Brain microvascular endothelial cell (primary cell): ENCODE data around the gene C1QTNF8.

ENCODE experiments used
- DNase-seq: peaks from one replicate; pipeline ENCODE4 v3.0.0-alpha.2; 2020
- H3K27ac ChIP-seq: fragments of 250-450 bp; sonication (Bioruptor Pico); 2 replicates; pipeline ENCODE4 v1.5.1; 2020; ENCODE audit warnings: mild to moderate bottlenecking, moderate library complexity
- H3K27me3 ChIP-seq: fragments of 250-450 bp; sonication (Bioruptor Pico); replicated peaks from 2 replicates; pipeline ENCODE4 v1.5.1; 2020; ENCODE audit warnings: mild to moderate bottlenecking
- H3K36me3 ChIP-seq: fragments of 250-450 bp; sonication (Bioruptor Pico); replicated peaks from 2 replicates; pipeline ENCODE4 v1.5.1; 2020; ENCODE audit warnings: mild to moderate bottlenecking
- H3K4me3 ChIP-seq: 2 replicates; pipeline ENCODE4 v1.5.1; 2011; ENCODE audit warnings: low read depth, mild to moderate bottlenecking, control low read depth, low read length, moderate library complexity
- CTCF ChIP-seq: IDR thresholded peaks from 2 replicates; pipeline ENCODE4 v1.5.1; 2011; ENCODE audit warnings: low read depth, mild to moderate bottlenecking, moderate library complexity, low read length, control low read depth, inconsistent platforms; ENCODE audit errors: missing control alignments
- in situ Hi-C: cut with HindIII; loops from 2 replicates; pipeline ENCODE4 v1.10.0; 2017; ENCODE audit warnings: low sequenced_read_pairs, low pct_ligation_motif_present

C1QTNF8 gene

GRCh38 chr16:1049976-1050247 lies 46.1 kb downstream of the C1QTNF8 start:
- no peak for DNase-seq
- H3K27me3 ChIP-seq = peaks cover 2% of the 10 kb centered on the region
- H3K27ac ChIP-seq = no peak overlapping the region
- no peak overlapping the region for H3K4me3 ChIP-seq
- TF ChIP-seq CTCF = no peak
- in situ Hi-C loops = no loop called here
- no peaks in the 10 kb centered on the region for H3K36me3 ChIP-seq

- H3K27ac ChIP-seq = no peak overlapping the region
- no peak overlapping the region for H3K4me3 ChIP-seq
- no peaks in the 10 kb centered on the region for H3K36me3 ChIP-seq
- in situ Hi-C loops = no loop called here
- no peak for DNase-seq
- no peak for TF ChIP-seq CTCF
- H3K27me3 ChIP-seq = peaks cover 2% of the 10 kb centered on the region
Observed at GRCh38 chr16:1049113-1049975, 46.7 kb downstream of the C1QTNF8 start.

- H3K27me3 ChIP-seq = peaks cover 2% of the 10 kb centered on the region
Observed at GRCh38 chr16:1048442-1049112, 47.5 kb downstream of the C1QTNF8 start.

GRCh38 chr16:1047801-1048200 lies 48.2 kb downstream of the C1QTNF8 start:
- H3K36me3 ChIP-seq = no peaks in the 10 kb centered on the region
- no peak for TF ChIP-seq CTCF
- H3K27ac ChIP-seq = no peak overlapping the region
- in situ Hi-C loops = no loop called here
- no peak overlapping the region for H3K4me3 ChIP-seq
- H3K27me3 ChIP-seq = peaks cover 2% of the 10 kb centered on the region
- no peak for DNase-seq

More at GRCh38 chr16:1048442-1049112, 47.5 kb downstream of the C1QTNF8 start:
- H3K27ac ChIP-seq = no peak overlapping the region
- no peak overlapping the region for H3K4me3 ChIP-seq
- no peaks in the 10 kb centered on the region for H3K36me3 ChIP-seq
- in situ Hi-C loops = no loop called here
- DNase-seq = peak; percentile 27
- no peak for TF ChIP-seq CTCF

- no peak overlapping the region for H3K4me3 ChIP-seq
- in situ Hi-C loops = no loop called here
- no peak for TF ChIP-seq CTCF
- peaks cover 2% of the 10 kb centered on the region for H3K27me3 ChIP-seq
- no peak overlapping the region for H3K27ac ChIP-seq
- H3K36me3 ChIP-seq = no peaks in the 10 kb centered on the region
- no peak for DNase-seq
Observed at GRCh38 chr16:1047123-1047522, 48.9 kb downstream of the C1QTNF8 start.
